Effector memory CD4-positive, alpha-beta T cell (primary cell): ENCODE results near the gene POGZ.
A peak's percentile ranks its signal among the peaks of the same experiment; 100 is the strongest.

ENCODE experiments used
- DNase-seq, 3 donors: peaks; one replicate each; pipeline ENCODE4 v3.0.0-alpha.2; 2020
- H3K27ac ChIP-seq: 2 replicates; pipeline ENCODE4 v1.7.0; 2013; ENCODE audit warnings: mild to moderate bottlenecking, low read length, moderate library complexity; ENCODE audit not compliant: insufficient read depth, poor library complexity, severe bottlenecking
- H3K27me3 ChIP-seq: replicated peaks from 2 replicates; pipeline ENCODE4 v1.7.0; 2013; ENCODE audit warnings: mild to moderate bottlenecking, low read length; ENCODE audit not compliant: insufficient read depth, control insufficient read depth, poor library complexity, severe bottlenecking
- H3K36me3 ChIP-seq: 2 replicates; pipeline ENCODE4 v1.7.0; 2013; ENCODE audit warnings: mild to moderate bottlenecking, low read length, moderate library complexity; ENCODE audit not compliant: control insufficient read depth, insufficient read depth
- H3K4me1 ChIP-seq: 2 replicates; pipeline ENCODE4 v1.7.0; 2013; ENCODE audit warnings: low read length, mild to moderate bottlenecking; ENCODE audit not compliant: control insufficient read depth, insufficient read depth, poor library complexity, severe bottlenecking
- H3K4me3 ChIP-seq: 2 replicates; pipeline ENCODE4 v1.7.0; 2013; ENCODE audit warnings: low read length, low read depth, mild to moderate bottlenecking; ENCODE audit not compliant: insufficient read depth, poor library complexity, severe bottlenecking
- H3K9me3 ChIP-seq: 2 replicates; pipeline ENCODE4 v1.7.0; 2013; ENCODE audit warnings: mild to moderate bottlenecking, low read length, moderate library complexity; ENCODE audit not compliant: control insufficient read depth

Gene POGZ

GRCh38 chr1:151478140-151478812, 19.0 kb upstream of the POGZ start:
- Histone ChIP-seq H3K9me3 (no peaks in the 10 kb centered on the region), H3K4me1 (peaks cover 3% of the 10 kb centered on the region), H3K27ac (no peak overlapping the region), H3K27me3 (no peaks in the 10 kb centered on the region), H3K36me3 (no peaks in the 10 kb centered on the region), H3K4me3 (no peak overlapping the region)
- no peak for DNase-seq

GRCh38 chr1:151477066-151477465, 17.8 kb upstream of the POGZ start:
- no peaks in the 10 kb centered on the region for H3K36me3 ChIP-seq
- H3K27me3 ChIP-seq, result no peaks in the 10 kb centered on the region
- no peaks in the 10 kb centered on the region for H3K9me3 ChIP-seq
- peaks cover 3% of the 10 kb centered on the region for H3K4me1 ChIP-seq
- H3K27ac ChIP-seq, result no peak overlapping the region
- no peak for DNase-seq
- no peak overlapping the region for H3K4me3 ChIP-seq

- no peaks in the 10 kb centered on the region for H3K27me3 ChIP-seq
- H3K4me1 ChIP-seq, result peaks cover 3% of the 10 kb centered on the region
- DNase-seq, result no peak
- no peak overlapping the region for H3K27ac ChIP-seq
- H3K4me3 ChIP-seq, result no peak overlapping the region
- no peaks in the 10 kb centered on the region for H3K36me3 ChIP-seq
- H3K9me3 ChIP-seq, result no peaks in the 10 kb centered on the region
These were observed 16.8 kb upstream of the POGZ start for GRCh38 chr1:151476083-151476482.

- no peak for DNase-seq
- Histone ChIP-seq H3K9me3 (no peaks in the 10 kb centered on the region), H3K4me3 (no peak overlapping the region), H3K27ac (no peak overlapping the region), H3K27me3 (no peaks in the 10 kb centered on the region), H3K36me3 (no peaks in the 10 kb centered on the region), H3K4me1 (peaks cover 3% of the 10 kb centered on the region)
These were observed 15.9 kb upstream of the POGZ start for GRCh38 chr1:151475175-151475574.

GRCh38 chr1:151474745-151475144, 15.5 kb upstream of the POGZ start:
- Histone ChIP-seq H3K27ac (no peak overlapping the region), H3K4me1 (peaks cover 3% of the 10 kb centered on the region), H3K36me3 (no peaks in the 10 kb centered on the region), H3K4me3 (no peak overlapping the region), H3K9me3 (no peaks in the 10 kb centered on the region), H3K27me3 (no peaks in the 10 kb centered on the region)
- DNase-seq, result no peak

GRCh38 chr1:151472856-151473731, 13.8 kb upstream of the POGZ start:
- no peaks in the 10 kb centered on the region for H3K9me3 ChIP-seq
- peak in 1 of 3 donors; percentile 2 for DNase-seq
- H3K4me1 ChIP-seq, result peaks cover 3% of the 10 kb centered on the region
- peak overlapping the region; percentile 49 for H3K4me3 ChIP-seq
- H3K27me3 ChIP-seq, result no peaks in the 10 kb centered on the region
- H3K36me3 ChIP-seq, result no peaks in the 10 kb centered on the region
- no peak overlapping the region for H3K27ac ChIP-seq

- Histone ChIP-seq H3K27me3 (no peaks in the 10 kb centered on the region), H3K4me3 (no peak overlapping the region), H3K36me3 (no peaks in the 10 kb centered on the region), H3K4me1 (no peaks in the 10 kb centered on the region), H3K27ac (no peak overlapping the region), H3K9me3 (no peaks in the 10 kb centered on the region)
- DNase-seq, result no peak
These were observed 5.7 kb upstream of the POGZ start for GRCh38 chr1:151465026-151465425.

- no peak overlapping the region for H3K4me3 ChIP-seq
- H3K27me3 ChIP-seq, result no peaks in the 10 kb centered on the region
- H3K27ac ChIP-seq, result no peak overlapping the region
- H3K4me1 ChIP-seq, result peaks cover 6% of the 10 kb centered on the region
- DNase-seq, result no peak
- no peaks in the 10 kb centered on the region for H3K9me3 ChIP-seq
- no peaks in the 10 kb centered on the region for H3K36me3 ChIP-seq
These were observed 2.4 kb upstream of the POGZ start for GRCh38 chr1:151461694-151462093.

- Histone ChIP-seq H3K4me3 (peak overlapping the region; percentile 63), H3K9me3 (no peaks in the 10 kb centered on the region), H3K36me3 (no peaks in the 10 kb centered on the region), H3K4me1 (peaks cover 6% of the 10 kb centered on the region), H3K27ac (peak overlapping the region; percentile 79), H3K27me3 (no peaks in the 10 kb centered on the region)
- peak; percentile 46 to 54 (median 50) for DNase-seq
These were observed 428 bp downstream of the POGZ start for GRCh38 chr1:151458802-151459330.
